Activated T-helper 2 cell treated with anti-CD3 and anti-CD28 coated beads, Interferon-gamma antibody, Interleukin-2, Interleukin-4, amounts not matched to agents 10 μg/mL and 5 μg/mL and 100 μg/mL, durations not matched to agents 14 hours and 24 hours and 36 hours (primary cell): ENCODE measurements around the gene DDIT4. TPM values are rescaled to one million over a fixed set of nuclear protein-coding genes. Genes with fewer than 3 reads are reported as not detected.
"Not testable (repeated sequence)": the region's sequence is repeated elsewhere in the genome, so short reads cannot be mapped to it uniquely, and the experiment has no call there.

Source experiments
- DNase-seq: peaks from one replicate; pipeline ENCODE4 v3.0.0; 2021; ENCODE audit warnings: low spot score
- H3K27ac Mint-ChIP-seq: one replicate; pipeline ENCODE4 v1.8.0; 2021; ENCODE audit warnings: mixed read lengths
- H3K27me3 Mint-ChIP-seq: one replicate; pipeline ENCODE4 v1.8.0; 2021; ENCODE audit warnings: low read depth, mixed read lengths
- H3K36me3 Mint-ChIP-seq: one replicate; pipeline ENCODE4 v1.8.0; 2021; ENCODE audit warnings: low read depth, mixed read lengths
- H3K4me1 Mint-ChIP-seq: one replicate; pipeline ENCODE4 v1.8.0; 2021; ENCODE audit warnings: low read depth, mixed read lengths
- H3K4me3 Mint-ChIP-seq: one replicate; pipeline ENCODE4 v1.8.0; 2021; ENCODE audit warnings: low read depth, mild to moderate bottlenecking, moderate library complexity, mixed read lengths
- H3K9me3 Mint-ChIP-seq: one replicate; pipeline ENCODE4 v1.8.0; 2021; ENCODE audit warnings: mixed read lengths
- intact Hi-C: fragments of 100-400 bp; cut with micrococcal nuclease; formaldehyde crosslinking; loops from one replicate; pipeline ENCODE4 v1.15.1; 2023
- total RNA-seq: library from RNA; stranded (reverse); gene quantifications from 2 replicates; pipeline ENCODE4 v1.2.3, GENCODE V29; 2022

Gene DDIT4
- total RNA-seq, 1 donor from 2014 or later = 543 TPM

- H3K27ac Mint-ChIP-seq = peak overlapping the region; percentile 98
- H3K4me1 Mint-ChIP-seq = peaks cover 56% of the 10 kb centered on the region
- intact Hi-C loops = loop anchor here (1.0 kb wide), 6 partner anchors 8 to 79 kb away; partner anchors contain the start of gene DDIT4
- peaks cover 4% of the 10 kb centered on the region for H3K36me3 Mint-ChIP-seq
- H3K4me3 Mint-ChIP-seq = peak overlapping the region; percentile 76
- DNase-seq = peak; percentile 96
- H3K9me3 Mint-ChIP-seq = no peaks in the 10 kb centered on the region
- H3K27me3 Mint-ChIP-seq = no peaks in the 10 kb centered on the region
Observed at GRCh38 chr10:72297281-72297804, 23.6 kb downstream of the DDIT4 start.

GRCh38 chr10:72297805-72298591, 24.3 kb downstream of the DDIT4 start:
- intact Hi-C loops = loop anchor here (1.0 kb wide), 6 partner anchors 7 to 80 kb away; partner anchors contain the start of gene DDIT4
- DNase-seq = peak; percentile 91
- no peaks in the 10 kb centered on the region for H3K27me3 Mint-ChIP-seq
- peak overlapping the region; percentile 76 for H3K4me3 Mint-ChIP-seq
- H3K27ac Mint-ChIP-seq = peak overlapping the region; percentile 98
- H3K4me1 Mint-ChIP-seq = peaks cover 50% of the 10 kb centered on the region
- no peaks in the 10 kb centered on the region for H3K9me3 Mint-ChIP-seq
- H3K36me3 Mint-ChIP-seq = peaks cover 4% of the 10 kb centered on the region

GRCh38 chr10:72298592-72299519, 25.1 kb downstream of the DDIT4 start:
- intact Hi-C loops = no loop called here
- Mint-ChIP-seq H3K36me3 (peaks cover 4% of the 10 kb centered on the region), H3K27me3 (no peaks in the 10 kb centered on the region), H3K4me1 (peaks cover 53% of the 10 kb centered on the region), H3K9me3 (no peaks in the 10 kb centered on the region), H3K27ac (peak overlapping the region; percentile 98), H3K4me3 (peak overlapping the region; percentile 76)
- no peak for DNase-seq

GRCh38 chr10:72303424-72304128, 29.9 kb downstream of the DDIT4 start:
- intact Hi-C loops = no loop called here
- DNase-seq = no peak
- no peaks in the 10 kb centered on the region for H3K9me3 Mint-ChIP-seq
- peaks cover 49% of the 10 kb centered on the region for H3K4me1 Mint-ChIP-seq
- H3K27me3 Mint-ChIP-seq = no peaks in the 10 kb centered on the region
- no peak overlapping the region for H3K4me3 Mint-ChIP-seq
- H3K27ac Mint-ChIP-seq = peak overlapping the region; percentile 82
- no peaks in the 10 kb centered on the region for H3K36me3 Mint-ChIP-seq

GRCh38 chr10:72306215-72306760, 32.6 kb downstream of the DDIT4 start:
- Mint-ChIP-seq H3K9me3 (no peaks in the 10 kb centered on the region), H3K27me3 (no peaks in the 10 kb centered on the region), H3K4me3 (no peak overlapping the region), H3K4me1 (peaks cover 59% of the 10 kb centered on the region), H3K27ac (peak overlapping the region; percentile 86), H3K36me3 (no peaks in the 10 kb centered on the region)
- intact Hi-C loops = no loop called here
- no peak for DNase-seq

GRCh38 chr10:72307711-72308110, 34.0 kb downstream of the DDIT4 start:
- H3K9me3 Mint-ChIP-seq = not testable (repeated sequence)
- Mint-ChIP-seq H3K27ac (peak overlapping the region; percentile 86), H3K4me1 (peaks cover 61% of the 10 kb centered on the region)

GRCh38 chr10:72308320-72308987, 34.7 kb downstream of the DDIT4 start:
- no peak for DNase-seq
- intact Hi-C loops = no loop called here
- Mint-ChIP-seq H3K9me3 (no peaks in the 10 kb centered on the region), H3K36me3 (no peaks in the 10 kb centered on the region), H3K4me3 (no peak overlapping the region), H3K27ac (peak overlapping the region; percentile 86), H3K4me1 (peaks cover 58% of the 10 kb centered on the region), H3K27me3 (no peaks in the 10 kb centered on the region)

More at GRCh38 chr10:72307711-72308110, 34.0 kb downstream of the DDIT4 start:
- H3K36me3 Mint-ChIP-seq, intact Hi-C loops, H3K27me3 Mint-ChIP-seq, H3K4me3 Mint-ChIP-seq, DNase-seq: not testable (repeated sequence)

GRCh38 chr10:72309290-72310240, 35.8 kb downstream of the DDIT4 start:
- intact Hi-C loops = no loop called here
- Mint-ChIP-seq H3K4me3 (peak overlapping the region; percentile 10), H3K4me1 (peaks cover 50% of the 10 kb centered on the region), H3K27ac (peak overlapping the region; percentile 86), H3K36me3 (no peaks in the 10 kb centered on the region), H3K9me3 (no peaks in the 10 kb centered on the region), H3K27me3 (no peaks in the 10 kb centered on the region)
- no peak for DNase-seq

- DNase-seq = no peak
- Mint-ChIP-seq H3K36me3 (no peaks in the 10 kb centered on the region), H3K27ac (peak overlapping the region; percentile 27), H3K4me3 (no peak overlapping the region), H3K4me1 (peaks cover 47% of the 10 kb centered on the region), H3K27me3 (no peaks in the 10 kb centered on the region), H3K9me3 (no peaks in the 10 kb centered on the region)
- intact Hi-C loops = no loop called here
Observed at GRCh38 chr10:72310241-72310633, 36.5 kb downstream of the DDIT4 start.

GRCh38 chr10:72310636-72311035, 36.9 kb downstream of the DDIT4 start:
- intact Hi-C loops = no loop called here
- Mint-ChIP-seq H3K36me3 (no peaks in the 10 kb centered on the region), H3K27ac (peak overlapping the region; percentile 27), H3K9me3 (no peaks in the 10 kb centered on the region), H3K4me1 (peaks cover 47% of the 10 kb centered on the region), H3K4me3 (no peak overlapping the region), H3K27me3 (no peaks in the 10 kb centered on the region)
- no peak for DNase-seq

- H3K9me3 Mint-ChIP-seq = no peaks in the 10 kb centered on the region
- DNase-seq = no peak
- peak overlapping the region; percentile 48 for H3K27ac Mint-ChIP-seq
- no peaks in the 10 kb centered on the region for H3K27me3 Mint-ChIP-seq
- no peaks in the 10 kb centered on the region for H3K36me3 Mint-ChIP-seq
- intact Hi-C loops = no loop called here
- H3K4me3 Mint-ChIP-seq = no peak overlapping the region
- peaks cover 46% of the 10 kb centered on the region for H3K4me1 Mint-ChIP-seq
Observed at GRCh38 chr10:72311667-72312066, 37.9 kb downstream of the DDIT4 start.
